Fibroblast of gingiva (primary cell): ENCODE measurements around the gene MTCP1.

Experiments
- DNase-seq: peaks from one replicate; pipeline ENCODE4 v3.0.0-alpha.2; 2011; ENCODE audit warnings: low read depth

Gene MTCP1, protein sequence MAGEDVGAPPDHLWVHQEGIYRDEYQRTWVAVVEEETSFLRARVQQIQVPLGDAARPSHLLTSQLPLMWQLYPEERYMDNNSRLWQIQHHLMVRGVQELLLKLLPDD

DNA sequence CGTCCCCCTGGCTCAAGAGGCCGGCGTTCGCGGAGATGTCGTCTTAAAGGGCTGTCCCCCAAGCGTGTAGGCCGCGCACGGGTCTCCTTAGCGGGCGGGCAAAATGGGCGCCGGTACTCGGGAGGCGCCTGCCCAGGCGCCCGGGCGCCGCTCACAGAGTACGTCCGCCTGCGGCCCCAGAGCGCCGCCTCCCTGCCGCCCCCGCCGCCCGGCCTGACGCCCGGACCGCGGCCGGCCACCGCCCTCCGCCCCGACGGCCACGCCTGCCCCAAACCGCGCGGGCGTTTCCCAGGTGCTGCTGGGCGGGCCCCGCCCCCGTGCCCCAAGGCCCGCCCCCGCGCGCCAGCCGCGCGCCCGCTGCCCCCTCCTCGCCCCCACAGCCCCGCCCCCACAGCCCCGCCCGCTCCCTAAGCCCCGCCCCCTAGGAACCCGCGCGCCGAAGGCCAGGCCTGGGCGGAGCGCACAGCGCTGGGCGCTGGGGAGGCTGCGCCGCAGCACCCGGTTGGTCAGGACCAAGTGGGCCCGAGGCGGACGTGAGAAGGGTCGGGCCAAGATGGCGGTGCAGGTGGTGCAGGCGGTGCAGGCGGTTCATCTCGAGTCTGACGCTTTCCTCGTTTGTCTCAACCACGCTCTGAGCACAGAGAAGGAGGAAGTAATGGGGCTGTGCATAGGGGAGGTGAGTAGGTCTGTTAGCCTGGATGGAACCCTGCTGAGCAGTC is at the start of gene MTCP1, which contains the start of the genes BRCC3 and CMC4:
Gene MTCP1, minus strand, starts transcription at position 162 of the 719 bp plus-strand sequence. CDS start 5,126 bp downstream, outside the sequence.
Gene BRCC3, plus strand, starts transcription at position 534 of the 719 bp plus-strand sequence. Its CDS starts 20 bp downstream, at position 554.
Gene CMC4, minus strand, starts transcription at position 162 of the 719 bp plus-strand sequence. CDS start 7,113 bp downstream, outside the sequence.
- peak; percentile 76 for DNase-seq

DNA sequence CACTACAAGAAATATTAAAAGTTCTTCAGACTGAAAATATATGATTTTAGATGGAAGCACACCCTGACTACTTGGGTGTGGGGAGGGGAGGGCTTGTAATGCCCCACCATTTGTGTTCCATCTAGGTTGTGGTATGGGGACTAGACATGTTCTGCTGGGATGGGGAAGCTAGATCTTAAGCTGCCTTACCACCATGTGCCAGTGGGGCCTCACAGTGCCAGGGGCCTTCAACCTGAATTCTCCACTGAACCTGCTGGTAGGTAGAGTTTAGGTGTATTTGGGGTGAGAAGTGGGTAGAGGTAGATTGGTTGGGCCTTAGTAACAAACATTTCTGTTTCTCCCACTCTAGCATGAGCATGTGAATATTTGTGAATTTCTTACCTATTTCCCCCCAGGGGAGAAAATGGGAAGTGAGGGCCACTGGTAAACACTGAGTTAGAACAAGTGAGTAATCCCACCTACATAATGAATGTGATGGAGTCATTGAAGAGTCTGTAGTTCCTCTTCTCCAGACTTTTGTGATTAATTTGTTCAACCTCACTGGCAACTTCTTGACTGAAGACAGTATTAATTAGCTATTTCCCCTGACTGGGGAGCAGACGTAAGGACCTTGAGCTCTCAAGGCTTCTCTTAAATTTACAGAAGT is 44.4 kb upstream of the MTCP1 start:
- no peak for DNase-seq

- no peak for DNase-seq
These were observed 42.2 kb upstream of the MTCP1 start for GRCh38 chrX:155113097-155113496.

DNA sequence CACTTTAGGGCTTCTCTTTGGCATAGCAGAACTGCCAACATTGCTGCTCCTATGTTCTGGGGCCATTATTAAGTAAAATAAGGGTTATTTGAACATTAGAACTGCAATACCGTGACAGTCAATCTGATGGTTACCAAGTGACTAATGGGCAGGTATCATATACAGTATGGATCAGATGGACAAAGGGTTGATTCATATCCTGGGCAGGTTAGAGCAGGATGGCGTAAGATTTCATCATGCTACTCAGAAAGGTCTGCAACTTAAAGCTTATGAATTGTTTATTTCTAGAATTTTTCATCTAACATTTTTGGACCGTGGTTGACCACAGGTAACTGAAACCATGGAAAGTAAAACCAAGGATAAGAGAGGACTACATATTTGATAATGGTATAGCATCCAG is 41.2 kb upstream of the MTCP1 start:
- no peak for DNase-seq

DNA sequence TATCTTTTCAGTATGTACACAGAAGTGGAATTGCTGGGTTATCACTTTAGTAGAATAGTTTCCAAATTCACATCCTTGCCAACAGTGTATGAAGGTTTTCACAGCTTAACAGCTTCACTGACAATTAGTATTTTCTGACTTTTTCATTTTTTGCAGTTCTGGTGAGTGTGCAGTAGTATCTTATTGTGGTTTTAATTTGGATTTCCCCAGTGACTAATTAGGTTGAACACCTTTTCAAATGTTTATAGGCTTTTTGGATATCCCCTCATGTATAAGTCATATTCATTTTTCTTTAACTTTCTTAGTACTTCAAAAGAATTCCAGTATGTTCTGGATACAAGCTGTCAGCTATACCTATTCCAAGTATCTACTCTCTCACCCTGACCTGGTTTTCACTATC is 37.5 kb upstream of the MTCP1 start:
- no peak for DNase-seq

DNA sequence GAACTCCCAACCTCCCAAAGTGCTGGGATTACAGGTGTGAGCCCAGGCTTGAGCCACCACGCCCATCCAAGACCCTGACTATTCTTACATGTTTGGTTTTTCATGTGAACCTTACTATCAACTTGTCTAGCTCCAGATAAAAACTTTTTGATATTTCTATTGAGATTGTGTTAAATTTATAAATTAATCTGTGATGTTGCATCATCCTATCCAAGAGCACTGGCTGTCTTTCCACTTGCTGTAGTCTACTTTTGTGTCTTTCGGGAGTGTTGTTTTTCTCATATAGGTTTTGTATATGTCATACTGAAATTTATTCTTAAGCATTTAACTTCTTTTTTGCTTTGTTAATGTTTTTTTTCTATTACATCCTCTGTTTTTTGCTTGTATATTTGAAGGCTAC is 35.0 kb upstream of the MTCP1 start:
- DNase-seq: no peak

GRCh38 chrX:155094468-155095061 is 23.6 kb upstream of the MTCP1 start:
- DNase-seq: peak; percentile 15

DNA sequence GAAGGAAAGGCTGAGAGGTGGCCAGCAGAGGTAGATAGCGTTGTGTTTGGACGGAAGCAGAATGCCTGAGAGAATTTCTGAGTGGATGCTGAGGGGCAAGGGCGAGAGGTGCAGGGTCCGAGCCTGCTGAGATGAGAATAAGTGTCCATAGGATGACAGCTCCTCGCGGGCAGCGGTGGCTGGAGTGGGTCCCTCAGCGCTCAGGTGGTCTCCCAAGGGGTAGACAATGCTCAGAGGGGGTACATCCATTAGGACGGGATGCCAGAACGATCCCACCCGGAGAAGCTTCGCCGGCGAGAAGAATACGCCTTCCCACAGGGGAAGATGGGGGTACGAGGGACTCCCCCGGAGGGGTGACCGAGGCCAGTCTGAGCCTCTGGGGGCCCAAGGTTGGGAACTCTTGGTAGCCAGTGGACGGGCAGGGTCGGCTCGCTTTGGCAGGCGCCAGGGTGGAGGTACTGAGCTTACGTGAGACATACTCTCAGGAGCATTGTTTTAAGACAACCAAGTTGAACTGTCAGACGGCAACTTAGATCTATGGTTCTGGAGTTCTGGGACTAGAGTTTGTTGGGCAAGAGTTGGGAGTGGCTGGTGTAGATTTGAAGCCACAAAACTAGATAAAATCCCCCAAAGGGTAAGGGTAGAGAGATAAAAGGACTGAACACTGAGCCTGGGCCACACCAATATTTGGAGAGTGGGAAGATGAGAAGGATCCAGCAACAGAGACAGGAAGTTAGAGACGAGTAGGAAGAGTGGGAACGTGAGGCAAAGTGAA is 16.2 kb upstream of the MTCP1 start:
- no peak for DNase-seq

GRCh38 chrX:155086202-155086840 is 15.4 kb upstream of the MTCP1 start:
- peak; percentile 14 for DNase-seq

DNA sequence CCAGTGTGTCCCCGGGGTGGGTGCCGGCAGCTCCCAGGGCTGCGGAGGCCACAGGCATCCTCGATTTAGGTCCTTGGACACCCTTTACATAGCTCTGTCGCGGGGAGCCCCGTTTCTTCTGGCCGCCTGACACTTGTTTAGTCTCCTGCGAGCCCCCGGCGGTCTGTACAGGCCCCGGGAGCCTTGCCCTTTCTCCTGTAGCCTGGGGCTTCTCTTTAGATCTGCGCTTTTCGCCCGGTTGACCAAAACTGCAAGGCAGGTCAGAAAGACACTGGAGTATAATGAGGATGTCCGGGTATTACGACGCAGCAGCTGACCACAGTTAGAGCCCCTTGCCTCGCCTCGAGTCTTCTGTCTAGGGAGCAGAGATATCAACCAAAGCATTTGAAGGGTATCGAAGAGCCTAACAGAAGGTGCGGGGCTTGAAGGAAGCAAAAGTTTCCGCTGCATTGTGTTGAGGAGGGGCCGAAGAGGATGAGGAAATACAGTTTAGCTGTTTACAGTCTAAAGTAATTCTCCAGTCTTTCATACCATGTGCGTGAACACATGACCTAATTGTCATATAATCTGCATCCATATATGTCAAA is 851 bp upstream of the MTCP1 start:
- no peak for DNase-seq

DNA sequence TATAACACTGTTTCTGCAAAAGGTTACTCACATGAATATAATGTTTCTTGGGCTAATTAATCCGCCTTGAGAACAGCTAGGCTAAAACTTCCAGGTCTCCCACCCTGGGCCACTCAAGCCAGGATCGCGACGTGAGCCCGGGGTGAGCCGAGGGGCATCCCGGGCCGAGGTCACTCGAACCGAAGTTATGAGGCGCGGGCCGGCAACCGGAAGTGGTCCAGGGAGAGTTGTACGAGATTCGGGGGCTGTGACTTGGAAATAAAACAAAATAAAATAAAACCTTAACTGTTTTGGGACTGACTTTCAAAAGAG is 317 bp downstream of the MTCP1 start:
- no peak for DNase-seq

DNA sequence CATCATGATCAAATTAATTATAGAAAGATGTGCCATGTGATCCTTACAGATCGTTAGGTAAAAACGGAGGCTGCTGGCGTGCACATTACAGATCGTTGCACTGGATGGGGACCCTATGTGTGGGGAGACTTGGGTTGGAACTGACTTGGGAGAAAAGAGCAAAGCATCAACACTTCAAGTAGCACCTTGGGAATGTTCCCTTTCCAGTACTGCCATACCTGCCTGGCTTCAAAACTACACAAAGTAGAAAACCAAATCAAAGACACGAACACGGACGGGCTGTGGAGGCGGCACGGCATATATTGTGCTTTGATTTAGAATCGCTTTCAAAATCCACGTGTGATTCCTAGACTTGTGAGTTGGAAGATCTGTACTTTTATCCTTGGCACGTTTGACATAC is 898 bp downstream of the MTCP1 start:
- no peak for DNase-seq

GRCh38 chrX:155069414-155069813 is 1.5 kb downstream of the MTCP1 start:
- no peak for DNase-seq

GRCh38 chrX:155068165-155068564 is 2.8 kb downstream of the MTCP1 start:
- peak; percentile 59 for DNase-seq

GRCh38 chrX:155065035-155065734 is 5.8 kb downstream of the MTCP1 start:
- peak; percentile 14 for DNase-seq

DNA sequence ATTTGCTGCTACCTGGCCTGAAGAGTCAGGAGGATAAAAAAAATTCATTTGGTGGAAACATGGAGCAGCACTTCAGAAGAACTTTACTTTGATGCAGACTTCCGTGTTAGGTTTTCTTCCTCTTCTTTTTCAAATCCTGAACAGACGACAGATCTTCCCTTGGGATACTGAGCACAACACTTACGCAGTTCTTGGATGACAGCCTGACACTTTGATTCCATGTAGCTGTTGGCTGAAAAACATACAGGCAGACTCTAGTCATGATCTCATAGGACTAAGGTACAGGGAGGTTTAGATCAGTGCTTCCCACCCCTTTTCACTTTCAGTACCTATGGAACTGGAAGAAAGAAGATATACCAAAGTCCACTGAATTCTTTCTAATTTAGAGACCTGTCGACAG is 9.2 kb downstream of the MTCP1 start:
- no peak for DNase-seq

GRCh38 chrX:155056877-155057792 is 13.8 kb downstream of the MTCP1 start:
- peak; percentile 67 for DNase-seq

GRCh38 chrX:155056471-155056870 is 14.5 kb downstream of the MTCP1 start:
- DNase-seq: no peak

DNA sequence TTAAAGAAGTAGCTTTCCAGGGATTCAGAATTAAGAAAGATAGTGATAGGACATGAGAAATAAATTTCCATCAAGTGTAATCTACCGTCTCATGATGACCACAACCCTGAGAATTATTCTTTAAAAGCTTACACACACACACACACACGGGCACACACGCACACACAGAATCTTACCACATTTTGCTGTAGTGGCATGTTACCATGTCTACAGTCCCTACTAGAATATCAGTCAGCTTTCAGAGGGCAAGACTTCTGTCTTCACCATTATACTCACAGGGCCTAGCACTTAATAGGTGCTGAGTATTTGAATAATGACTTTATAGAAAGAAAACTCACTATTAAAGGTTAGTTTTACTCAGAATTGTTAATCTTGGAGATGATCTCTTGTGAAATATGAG is 15.4 kb downstream of the MTCP1 start:
- DNase-seq: no peak

DNA sequence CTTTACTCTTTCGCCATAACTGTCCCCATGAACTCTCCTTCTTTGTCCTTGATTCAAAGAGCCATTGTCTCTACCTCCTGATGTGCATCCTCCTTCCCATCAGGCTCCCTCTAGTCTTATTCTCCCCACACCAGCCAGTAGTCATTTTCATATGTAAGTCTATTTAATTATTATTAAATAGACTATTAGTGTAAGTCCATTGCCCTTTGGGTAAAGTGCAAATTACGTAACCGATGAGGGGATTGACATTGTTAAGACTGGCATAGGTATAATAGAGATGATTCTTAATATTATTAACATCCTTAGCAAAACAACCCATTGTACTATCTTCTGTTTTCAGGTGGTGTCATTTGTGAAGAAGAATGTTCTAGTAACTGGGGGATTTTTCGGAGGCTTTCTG is 16.7 kb downstream of the MTCP1 start:
- no peak for DNase-seq
